ENCODE results near the gene CERK. TPM values are rescaled to one million over a fixed set of nuclear protein-coding genes. Genes with fewer than 3 reads are reported as not detected.

CERK gene
- total RNA-seq, 2 donors from 2014 or later: 10.2 to 18.0 TPM

- H3K4me1 ChIP-seq (replicated peaks): no peaks in the 10 kb centered on the region
- no peaks in the 10 kb centered on the region for H3K27me3 ChIP-seq (replicated peaks; ENCODE audit: insufficient read depth)
- no peaks in the 10 kb centered on the region for H3K36me3 ChIP-seq
- H3K27ac ChIP-seq: no peak overlapping the region
- no peak for DNase-seq (ENCODE audit: low spot score)
- TF ChIP-seq CTCF (IDR thresholded peaks at IDR 0.05): no peak
- TF ChIP-seq POLR2AphosphoS5 (IDR thresholded peaks at IDR 0.05): no peak
- no peak for TF ChIP-seq POLR2A (IDR thresholded peaks at IDR 0.05)
- no peaks in the 10 kb centered on the region for H3K9me3 ChIP-seq
- intact Hi-C loops (cut with DNase I): no loop called here
- H3K4me3 ChIP-seq: no peak overlapping the region
- 81% methylated on average over 7 of the region's 7 CpGs for WGBS
These were observed 57.0 kb downstream of the CERK start for GRCh38 chr22:46681010-46681409.

- H3K36me3 ChIP-seq: no peaks in the 10 kb centered on the region
- no peaks in the 10 kb centered on the region for H3K9me3 ChIP-seq
- no peaks in the 10 kb centered on the region for H3K4me1 ChIP-seq (replicated peaks)
- DNase-seq (ENCODE audit: low spot score): no peak
- 77% methylated on average over 16 of the region's 16 CpGs for WGBS
- intact Hi-C loops (cut with DNase I): no loop called here
- H3K27ac ChIP-seq: no peak overlapping the region
- TF ChIP-seq POLR2A (IDR thresholded peaks at IDR 0.05): no peak
- TF ChIP-seq CTCF (IDR thresholded peaks at IDR 0.05): no peak
- no peak for TF ChIP-seq POLR2AphosphoS5 (IDR thresholded peaks at IDR 0.05)
- H3K4me3 ChIP-seq: no peak overlapping the region
- no peaks in the 10 kb centered on the region for H3K27me3 ChIP-seq (replicated peaks; ENCODE audit: insufficient read depth)
These were observed 58.3 kb downstream of the CERK start for GRCh38 chr22:46679706-46680269.

- no peaks in the 10 kb centered on the region for H3K9me3 ChIP-seq
- H3K4me1 ChIP-seq (replicated peaks): no peaks in the 10 kb centered on the region
- H3K4me3 ChIP-seq: no peak overlapping the region
- no peak overlapping the region for H3K27ac ChIP-seq
- no peaks in the 10 kb centered on the region for H3K27me3 ChIP-seq (replicated peaks; ENCODE audit: insufficient read depth)
- intact Hi-C loops (cut with DNase I): no loop called here
- H3K36me3 ChIP-seq: no peaks in the 10 kb centered on the region
- TF ChIP-seq POLR2A (IDR thresholded peaks at IDR 0.05): no peak
- no peak for TF ChIP-seq POLR2AphosphoS5 (IDR thresholded peaks at IDR 0.05)
- no peak for TF ChIP-seq CTCF (IDR thresholded peaks at IDR 0.05)
- DNase-seq (ENCODE audit: low spot score): no peak
- 82% methylated on average over 36 of the region's 44 CpGs for WGBS
These were observed 59.0 kb downstream of the CERK start for GRCh38 chr22:46678785-46679700.

- no peak overlapping the region for H3K4me3 ChIP-seq
- H3K9me3 ChIP-seq: no peaks in the 10 kb centered on the region
- H3K27me3 ChIP-seq (replicated peaks; ENCODE audit: insufficient read depth): no peaks in the 10 kb centered on the region
- H3K27ac ChIP-seq: no peak overlapping the region
- no peak for DNase-seq (ENCODE audit: low spot score)
- TF ChIP-seq POLR2A (IDR thresholded peaks at IDR 0.05) (no peak), CTCF (IDR thresholded peaks at IDR 0.05) (no peak), POLR2AphosphoS5 (IDR thresholded peaks at IDR 0.05) (no peak)
- 85% methylated on average over 18 of the region's 31 CpGs for WGBS
- intact Hi-C loops (cut with DNase I): no loop called here
- no peaks in the 10 kb centered on the region for H3K4me1 ChIP-seq (replicated peaks)
- H3K36me3 ChIP-seq: no peaks in the 10 kb centered on the region
These were observed 59.9 kb downstream of the CERK start for GRCh38 chr22:46678003-46678657.
